Measurements from ENCODE around the gene OR52N2.

GRCh38 chr11:5831196-5831829 is 22.6 kb downstream of the OR52N2 start:
- TF ChIP-seq CTCF (IDR thresholded peaks at IDR 0.05; ENCODE audit: low read length) (no peak), EZH2phosphoT487 (IDR thresholded peaks at IDR 0.05; ENCODE audit: low read length) (no peak)

All from MM.1S (cell line).